Heart left ventricle (tissue), 13 donors: Measurements from ENCODE around the gene MYOC.

Experiments used
- POLR2A ChIP-seq, 2 donors: fragments of 450-650 bp; IDR thresholded peaks; one replicate each; pipeline ENCODE4 v1.6.1; 2017; ENCODE audit warnings: antibody characterized with exemption in 2 of 2, mild to moderate bottlenecking in 2 of 2, moderate library complexity in 2 of 2
- TF ChIP-seq, protein P1 (sequence below), 12 donors: fragments of 200-600 bp; sonication (generic) in 4 of 12; IDR thresholded peaks; one replicate each; pipeline versions ENCODE4 v1.5.0 to v1.8.0; 2018 to 2022; ENCODE audit warnings: antibody characterized with exemption in 12 of 12, mild to moderate bottlenecking in 5 of 12
- donor health status: ischemic (EF 13 %, LVEDD 7.1; RV severe dilation, severe dysfunction).
- donor health status: DM: no; HTN: yes; CAD: no.
- donor health status: DM: no; HTN: no; CAD: no.
- donor health status: ischemic (EF 25% LVEDD 6.9; RV normal size, moderate dysfunction).
- donor health status: ischemic (EF 25% LVEDD 5.7; RV mildly dilated, moderate dysfunction).
- donor health status: ischemic (EF 35%, LVEDD 5.7; RV mildly dilated, moderate dysfunction).
- donor health status: nonischemic (EF 11% LVEDD 7.7; RV severe dilation, severe dysfunction).
- donor health status: DM: yes; HTN: yes; CAD: no.
- donor health status: PGD.
- donor health status: ischemic (EF 29% LVEDD 5.4; RV normal size, mild dysfunction).
- donor health status: nonischemic (EF 23%, LVEDD 6.1; RV moderate dilation, normal function).

DNA sequence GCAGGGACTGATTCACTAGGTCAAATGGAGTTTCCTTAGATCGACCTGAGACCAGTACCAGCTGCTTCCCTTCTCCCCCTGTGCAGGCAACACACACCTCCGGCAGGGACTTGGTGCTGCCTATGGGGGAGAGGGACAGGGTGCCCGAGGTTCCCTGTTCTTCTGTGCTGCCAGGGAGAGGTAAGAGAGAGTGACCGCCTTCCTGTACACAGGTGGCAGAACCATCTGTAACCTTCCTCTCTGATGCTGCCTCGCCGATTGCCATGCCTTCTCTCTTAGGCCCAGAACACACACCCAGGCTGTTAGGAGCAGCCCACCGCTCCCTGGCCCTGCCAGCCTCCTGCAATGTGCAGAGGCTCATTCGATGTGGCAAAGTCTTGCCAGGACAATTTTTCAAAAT lies 9.3 kb downstream of the MYOC start:
- TF ChIP-seq, protein P1, sequence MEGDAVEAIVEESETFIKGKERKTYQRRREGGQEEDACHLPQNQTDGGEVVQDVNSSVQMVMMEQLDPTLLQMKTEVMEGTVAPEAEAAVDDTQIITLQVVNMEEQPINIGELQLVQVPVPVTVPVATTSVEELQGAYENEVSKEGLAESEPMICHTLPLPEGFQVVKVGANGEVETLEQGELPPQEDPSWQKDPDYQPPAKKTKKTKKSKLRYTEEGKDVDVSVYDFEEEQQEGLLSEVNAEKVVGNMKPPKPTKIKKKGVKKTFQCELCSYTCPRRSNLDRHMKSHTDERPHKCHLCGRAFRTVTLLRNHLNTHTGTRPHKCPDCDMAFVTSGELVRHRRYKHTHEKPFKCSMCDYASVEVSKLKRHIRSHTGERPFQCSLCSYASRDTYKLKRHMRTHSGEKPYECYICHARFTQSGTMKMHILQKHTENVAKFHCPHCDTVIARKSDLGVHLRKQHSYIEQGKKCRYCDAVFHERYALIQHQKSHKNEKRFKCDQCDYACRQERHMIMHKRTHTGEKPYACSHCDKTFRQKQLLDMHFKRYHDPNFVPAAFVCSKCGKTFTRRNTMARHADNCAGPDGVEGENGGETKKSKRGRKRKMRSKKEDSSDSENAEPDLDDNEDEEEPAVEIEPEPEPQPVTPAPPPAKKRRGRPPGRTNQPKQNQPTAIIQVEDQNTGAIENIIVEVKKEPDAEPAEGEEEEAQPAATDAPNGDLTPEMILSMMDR (IDR thresholded peaks at IDR 0.05): no peak
- TF ChIP-seq POLR2A (IDR thresholded peaks at IDR 0.05): no peak
